HCT116 (cell line): ENCODE results near the gene ERGIC3. TPM values are rescaled to one million over a fixed set of nuclear protein-coding genes. Genes with fewer than 3 reads are reported as not detected.

Source experiments
- ATAC-seq: fragments of 200-7000 bp; cut with Tn5 transposase; 2 replicates; pipeline ENCODE4 v1.9.1; 2020; ENCODE audit warnings: mild to moderate bottlenecking, moderate library complexity
- Bru-seq: library from RNA; stranded (reverse); fragments of 400-500 nt; gene quantifications from one replicate; lab custom pipeline; 2021; lab: Mats Ljungman, UMichigan
- BruChase-seq, 2 experiments: library from RNA; stranded (reverse); fragments of 400-500 nt; gene quantifications; one replicate each; lab custom pipeline; 2021; lab: Mats Ljungman, UMichigan
- BruUV-seq: library from RNA; stranded (reverse); fragments of 400-500 nt; replicated peaks from 2 replicates; lab custom pipeline; 2021; lab: Mats Ljungman, UMichigan
- CTCF ChIA-PET: fragments of 300-600 bp; sonication (Branson Sonifier 250); formaldehyde crosslinking; loops from one replicate; lab custom pipeline; 2021; ENCODE audit warnings: antibody characterized with exemption; lab: Charles Lee
- POLR2A ChIA-PET: fragments of 300-600, 350-600 bp; sonication (Branson Sonifier 250); formaldehyde crosslinking; loops from one replicate; lab custom pipeline; 2021; ENCODE audit warnings: antibody characterized with exemption; lab: Charles Lee
- RAD21 ChIA-PET, 2 experiments: fragments of 300-600 bp; sonication (Branson Sonifier 250); formaldehyde crosslinking; loops; one replicate each; lab custom pipeline; 2023; ENCODE audit warnings: low total read pairs in 2 of 2; ENCODE audit not compliant: uncharacterized antibody in 2 of 2, unreplicated experiment in 2 of 2, low non-redundant PET in 1 of 2; lab: Charles Lee
- DNase-seq: peaks from one replicate; pipeline ENCODE4 v3.0.0-alpha.2; 2010; ENCODE audit warnings: low read depth, low spot score
- H2AFZ ChIP-seq: fragments of 200-600 bp; shearing (Covaris generic), sonication (generic); 2 replicates; pipeline ENCODE4 v1.6.1; 2017; ENCODE audit warnings: low read depth, mixed run types, mixed read lengths, antibody characterized with exemption, low read length; ENCODE audit not compliant: poor library complexity, severe bottlenecking
- H3K27ac ChIP-seq: 2 replicates; pipeline ENCODE4 v1.5.1; 2012; ENCODE audit warnings: low read depth, low read length
- H3K27me3 ChIP-seq: fragments of 200-600 bp; sonication (generic); 2 replicates; pipeline ENCODE4 v1.6.1; 2016; ENCODE audit warnings: mixed run types, low read length, mixed read lengths; ENCODE audit not compliant: insufficient read depth
- H3K36me3 ChIP-seq, 2 experiments: fragments of 200-500 bp in 1 of 2; fragments of 200-600 bp in 1 of 2; sonication (Bioruptor generic) in 1 of 2; sonication (generic) in 1 of 2; 2 replicates each; pipeline versions ENCODE4 v1.5.1 to v1.6.1; 2014 to 2016; ENCODE audit warnings: low read length in 2 of 2, inconsistent platforms in 1 of 2, mixed read lengths in 1 of 2, mixed run types in 1 of 2; ENCODE audit not compliant: insufficient read depth in 2 of 2, control insufficient read depth in 1 of 2
- H3K4me1 ChIP-seq, 2 experiments: fragments of 200-600 bp in 1 of 2; sonication (generic) in 1 of 2; 2 replicates each; pipeline versions ENCODE4 v1.5.1 to v1.6.1; 2012 to 2017; ENCODE audit warnings: low read length in 2 of 2, inconsistent platforms in 1 of 2, mild to moderate bottlenecking in 1 of 2, mixed read lengths in 1 of 2, mixed run types in 1 of 2, moderate library complexity in 1 of 2; ENCODE audit not compliant: insufficient read depth in 2 of 2, control insufficient read depth in 1 of 2
- H3K4me2 ChIP-seq: fragments of 200-600 bp; sonication (generic); 2 replicates; pipeline ENCODE4 v1.6.1; 2017; ENCODE audit warnings: mixed run types, low read length, mixed read lengths
- H3K4me3 ChIP-seq, 2 experiments: fragments of 200-600 bp in 1 of 2; sonication (generic) in 1 of 2; replicated peaks in 1 of 2; 2 replicates each; pipeline ENCODE4 v1.5.1; 2011 to 2016; ENCODE audit warnings: low read length in 2 of 2, control low read depth in 1 of 2, low read depth in 1 of 2, mild to moderate bottlenecking in 1 of 2, mixed read lengths in 1 of 2, mixed run types in 1 of 2
- H3K79me2 ChIP-seq: fragments of 200-600 bp; sonication (generic); 2 replicates; pipeline ENCODE4 v1.6.1; 2017; ENCODE audit warnings: mild to moderate bottlenecking, mixed run types, low read length, moderate library complexity, mixed read lengths; ENCODE audit not compliant: insufficient read depth
- H3K9ac ChIP-seq: fragments of 200-600 bp; sonication (generic); 2 replicates; pipeline ENCODE4 v1.6.1; 2016; ENCODE audit warnings: low read length, mixed read lengths
- H3K9me2 ChIP-seq: fragments of 200-600 bp; sonication (generic), shearing (Covaris generic); 2 replicates; pipeline ENCODE4 v1.6.1; 2017; ENCODE audit warnings: mixed run types, mild to moderate bottlenecking, moderate library complexity; ENCODE audit not compliant: insufficient read depth
- H3K9me3 ChIP-seq, 2 experiments: fragments of 200-500 bp in 1 of 2; fragments of 200-600 bp in 1 of 2; sonication (Bioruptor generic) in 1 of 2; sonication (generic) in 1 of 2; 2 replicates each; pipeline ENCODE4 v1.6.1; 2014 to 2017; ENCODE audit warnings: low read length in 2 of 2, mixed read lengths in 2 of 2, inconsistent platforms in 1 of 2, low read depth in 1 of 2, mild to moderate bottlenecking in 1 of 2, mixed run types in 1 of 2, moderate library complexity in 1 of 2; ENCODE audit not compliant: control insufficient read depth in 1 of 2, insufficient read depth in 1 of 2
- H4K20me1 ChIP-seq: fragments of 200-600 bp; sonication (generic), shearing (Covaris generic); 2 replicates; pipeline ENCODE4 v1.6.1; 2017; ENCODE audit warnings: mixed run types, mild to moderate bottlenecking, moderate library complexity; ENCODE audit not compliant: insufficient read depth
- EGR1 ChIP-seq: IDR thresholded peaks from 2 replicates; pipeline ENCODE4 v1.6.1; 2012; ENCODE audit warnings: low read depth
- ELF1 ChIP-seq: IDR thresholded peaks from 2 replicates; pipeline ENCODE4 v1.6.1; 2012; ENCODE audit warnings: low read depth, borderline replicate concordance
- FOSL1 ChIP-seq: IDR thresholded peaks from 2 replicates; pipeline ENCODE4 v1.6.1; 2012; ENCODE audit warnings: low read depth
- POLR2A ChIP-seq: IDR thresholded peaks from 2 replicates; pipeline ENCODE4 v1.7.0; 2011; ENCODE audit warnings: borderline replicate concordance; ENCODE audit not compliant: insufficient read depth, insufficient read length; ENCODE audit errors: extremely low read depth
- POLR2AphosphoS5 ChIP-seq: IDR thresholded peaks from 2 replicates; pipeline ENCODE4 v1.6.1; 2011; ENCODE audit warnings: mild to moderate bottlenecking, low read depth, low read length, moderate library complexity
- SP1 ChIP-seq: IDR thresholded peaks from 2 replicates; pipeline ENCODE4 v1.6.1; 2012; ENCODE audit warnings: low read depth
- ZFX ChIP-seq: fragments of 450-650 bp; IDR thresholded peaks from 2 replicates; pipeline ENCODE4 v1.6.1; 2017
- intact Hi-C: fragments of 100-400 bp; cut with micrococcal nuclease; formaldehyde crosslinking; loops from 2 replicates; pipeline ENCODE4 v1.10.0; 2022
- long read RNA-seq: library from polyadenylated mRNA; unstranded; transcript quantifications from one replicate; pipeline ENCODE4 v2.0.0, GENCODE V29; 2021; ENCODE audit not compliant: unreplicated experiment
- polyA plus RNA-seq: library from polyadenylated mRNA; unstranded; fragments of >200 nt; gene quantifications from 2 replicates; pipeline ENCODE4 v1.2.1, GENCODE V29; 2012; ENCODE audit warnings: missing spikeins
- total RNA-seq: library from RNA; stranded (reverse); gene quantifications from one replicate; pipeline ENCODE4 v1.2.1, GENCODE V29; 2021; ENCODE audit not compliant: unreplicated experiment
- TF ChIP-seq, protein P1 (sequence below): IDR thresholded peaks from 2 replicates; pipeline ENCODE4 v1.6.1; 2012
- TF ChIP-seq, protein P2 (sequence below): IDR thresholded peaks from 2 replicates; pipeline ENCODE4 v1.6.1; 2011; ENCODE audit warnings: mild to moderate bottlenecking, low read length, moderate library complexity; ENCODE audit not compliant: insufficient replicate concordance; ENCODE audit errors: extremely low read depth

The ERGIC3 gene
- total RNA-seq (229 TPM), Bru-seq, nascent RNA (percentile 85 among the genes with signal in this experiment), BruChase-seq, experiment 1, labeled RNA remaining after a 6-hour chase (percentile 93 among the genes with signal in this experiment), BruChase-seq, experiment 2, labeled RNA remaining after a 2-hour chase (percentile 93 among the genes with signal in this experiment)
- polyA plus RNA-seq: 466 and 560 TPM in 2 replicates
- long read RNA-seq, transcript ERGIC3-216 (3 exons, 766 nt): minor isoform, 6 of 320 reads
- long read RNA-seq, transcript ERGIC3-202 (13 exons, 1,359 nt): major isoform, 255 of 320 reads
- long read RNA-seq, partial matches to known transcripts: 36 of 320 reads
- long read RNA-seq, other reads (novel, unspliced or antisense): 18 of 320 reads

DNA sequence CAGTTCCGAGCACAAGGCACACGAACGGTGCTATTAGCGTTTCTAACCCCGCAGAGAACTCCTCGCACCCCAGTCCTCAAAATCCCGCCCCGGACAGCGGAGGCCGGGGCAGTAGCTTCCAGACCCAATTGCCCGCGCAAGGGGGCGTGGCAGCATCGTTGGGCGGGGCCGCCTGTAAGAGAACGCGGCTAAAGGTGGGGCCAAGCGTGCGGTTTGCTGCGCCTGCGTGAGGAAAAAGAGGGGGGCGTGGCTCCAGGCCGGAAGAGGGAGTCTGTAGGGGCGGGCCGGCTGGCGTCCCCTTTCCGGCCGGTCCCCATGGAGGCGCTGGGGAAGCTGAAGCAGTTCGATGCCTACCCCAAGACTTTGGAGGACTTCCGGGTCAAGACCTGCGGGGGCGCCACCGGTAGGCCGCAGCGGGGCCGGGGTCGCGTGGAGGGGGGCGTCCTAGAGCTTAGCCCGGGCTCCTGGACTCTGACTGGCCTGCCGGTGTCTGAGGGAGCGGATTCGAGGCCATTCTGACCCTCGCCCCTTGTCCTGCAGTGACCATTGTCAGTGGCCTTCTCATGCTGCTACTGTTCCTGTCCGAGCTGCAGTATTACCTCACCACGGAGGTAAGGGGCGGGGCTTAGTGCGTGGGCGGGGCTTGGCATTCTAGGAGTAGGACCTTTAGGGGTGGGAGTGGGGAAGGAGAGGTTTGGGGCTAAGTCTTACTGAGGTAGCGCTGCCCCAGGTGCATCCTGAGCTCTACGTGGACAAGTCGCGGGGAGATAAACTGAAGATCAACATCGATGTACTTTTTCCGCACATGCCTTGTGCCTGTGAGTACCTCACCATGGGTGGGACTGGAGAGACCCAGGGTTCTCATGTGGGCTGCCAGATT is at the start of gene ERGIC3:
ERGIC3 (plus strand) TSS at position 296 of the 880 bp plus-strand sequence; CDS start at position 316, 20 bp downstream.
- Histone ChIP-seq H3K9me3 (no peaks in the 10 kb centered on the region), H3K4me2 (peak within 1 kb of the TSS; percentile 96), H4K20me1 (no peaks in the 10 kb centered on the region), H3K9me2 (no peaks in the 10 kb centered on the region), H3K4me1 (peaks cover 9 to 26% of the 10 kb centered on the region in 2 experiments), H3K27me3 (no peaks in the 10 kb centered on the region), H3K4me3 (peak within 1 kb of the TSS; percentile 94), H3K9ac (peak within 1 kb of the TSS; percentile 85), H3K79me2 (peaks cover 10% of the 10 kb centered on the region), H3K36me3 (peaks cover 2 to 8% of the 10 kb centered on the region in 2 experiments; a peak in 3 of 4 replicates), H2AFZ (peak within 1 kb of the TSS; percentile 81), H3K27ac (peak within 1 kb of the TSS; percentile 85)
- CTCF ChIA-PET: interaction anchor here (0.6 to 1.2 kb wide), 4 partner anchors 77 to 546 kb away, joined by 3 to 6 read pairs (median 4); no protein-coding TSS in a partner anchor
- POLR2A ChIA-PET: interaction anchor here (0.6 to 1.6 kb wide), 4 partner anchors 11 to 412 kb away, joined by 3 to 5 read pairs (median 4); partner anchors contain the start of genes RBM39 and SCAND1
- peak; percentile 86 for DNase-seq
- BruUV-seq: TSS peak; percentile 63
- peak; percentile 96 for ATAC-seq
- RAD21 ChIA-PET: no interaction called here
- TF ChIP-seq EGR1 (peak; percentile 81), ZFX (peak; percentile 63; the same call in 1 of the 2 replicates), POLR2A (peak; percentile 81), FOSL1 (no peak), SP1 (peak; percentile 62), ELF1 (peak; percentile 61), POLR2AphosphoS5 (peak; percentile 89)
- TF ChIP-seq, protein P1, sequence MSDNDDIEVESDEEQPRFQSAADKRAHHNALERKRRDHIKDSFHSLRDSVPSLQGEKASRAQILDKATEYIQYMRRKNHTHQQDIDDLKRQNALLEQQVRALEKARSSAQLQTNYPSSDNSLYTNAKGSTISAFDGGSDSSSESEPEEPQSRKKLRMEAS: peak; percentile 87
- TF ChIP-seq, protein P2, sequence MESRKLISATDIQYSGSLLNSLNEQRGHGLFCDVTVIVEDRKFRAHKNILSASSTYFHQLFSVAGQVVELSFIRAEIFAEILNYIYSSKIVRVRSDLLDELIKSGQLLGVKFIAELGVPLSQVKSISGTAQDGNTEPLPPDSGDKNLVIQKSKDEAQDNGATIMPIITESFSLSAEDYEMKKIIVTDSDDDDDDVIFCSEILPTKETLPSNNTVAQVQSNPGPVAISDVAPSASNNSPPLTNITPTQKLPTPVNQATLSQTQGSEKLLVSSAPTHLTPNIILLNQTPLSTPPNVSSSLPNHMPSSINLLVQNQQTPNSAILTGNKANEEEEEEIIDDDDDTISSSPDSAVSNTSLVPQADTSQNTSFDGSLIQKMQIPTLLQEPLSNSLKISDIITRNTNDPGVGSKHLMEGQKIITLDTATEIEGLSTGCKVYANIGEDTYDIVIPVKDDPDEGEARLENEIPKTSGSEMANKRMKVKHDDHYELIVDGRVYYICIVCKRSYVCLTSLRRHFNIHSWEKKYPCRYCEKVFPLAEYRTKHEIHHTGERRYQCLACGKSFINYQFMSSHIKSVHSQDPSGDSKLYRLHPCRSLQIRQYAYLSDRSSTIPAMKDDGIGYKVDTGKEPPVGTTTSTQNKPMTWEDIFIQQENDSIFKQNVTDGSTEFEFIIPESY: no peak
- intact Hi-C loops: loop anchor here (5.0 kb wide), 1 partner anchor 75 kb away; the partner anchor contains the start of gene SPAG4
